GM12874 (cell line): ENCODE data around the gene ELMO3.
A peak's percentile ranks its signal among the peaks of the same experiment; 100 is the strongest.

Source experiments
- TF ChIP-seq, protein P1 (sequence below): IDR thresholded peaks from 2 replicates; pipeline ENCODE4 v1.5.1; 2011; ENCODE audit warnings: low read depth, mild to moderate bottlenecking, control low read depth, low read length, moderate library complexity; ENCODE audit not compliant: insufficient read depth

The ELMO3 gene

GRCh38 chr16:67166598-67167168 is 32.2 kb upstream of the ELMO3 start:
- TF ChIP-seq, protein P1, sequence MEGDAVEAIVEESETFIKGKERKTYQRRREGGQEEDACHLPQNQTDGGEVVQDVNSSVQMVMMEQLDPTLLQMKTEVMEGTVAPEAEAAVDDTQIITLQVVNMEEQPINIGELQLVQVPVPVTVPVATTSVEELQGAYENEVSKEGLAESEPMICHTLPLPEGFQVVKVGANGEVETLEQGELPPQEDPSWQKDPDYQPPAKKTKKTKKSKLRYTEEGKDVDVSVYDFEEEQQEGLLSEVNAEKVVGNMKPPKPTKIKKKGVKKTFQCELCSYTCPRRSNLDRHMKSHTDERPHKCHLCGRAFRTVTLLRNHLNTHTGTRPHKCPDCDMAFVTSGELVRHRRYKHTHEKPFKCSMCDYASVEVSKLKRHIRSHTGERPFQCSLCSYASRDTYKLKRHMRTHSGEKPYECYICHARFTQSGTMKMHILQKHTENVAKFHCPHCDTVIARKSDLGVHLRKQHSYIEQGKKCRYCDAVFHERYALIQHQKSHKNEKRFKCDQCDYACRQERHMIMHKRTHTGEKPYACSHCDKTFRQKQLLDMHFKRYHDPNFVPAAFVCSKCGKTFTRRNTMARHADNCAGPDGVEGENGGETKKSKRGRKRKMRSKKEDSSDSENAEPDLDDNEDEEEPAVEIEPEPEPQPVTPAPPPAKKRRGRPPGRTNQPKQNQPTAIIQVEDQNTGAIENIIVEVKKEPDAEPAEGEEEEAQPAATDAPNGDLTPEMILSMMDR, result 0 out of 2 replicates have a peak, but pooled peaks have one; percentile 4

DNA sequence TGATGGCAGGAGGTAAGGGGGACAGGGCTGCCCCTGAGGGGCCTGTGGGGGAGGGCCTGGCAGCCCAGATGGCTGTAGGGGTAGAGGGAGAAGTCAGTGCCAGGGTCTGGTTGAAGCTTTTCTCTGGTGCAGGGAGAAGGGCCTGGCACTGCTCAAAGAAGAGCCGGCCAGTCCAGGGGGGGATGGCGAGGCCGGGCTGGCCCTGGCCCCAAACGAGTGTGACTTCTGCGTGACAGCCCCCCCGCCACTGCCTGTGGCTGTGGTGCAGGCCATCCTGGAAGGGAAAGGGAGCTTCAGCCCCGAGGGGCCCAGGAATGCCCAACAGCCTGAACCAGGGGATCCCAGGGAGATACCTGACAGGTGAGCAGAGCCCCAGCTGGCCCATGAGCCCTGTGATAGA is 31.3 kb upstream of the ELMO3 start:
- TF ChIP-seq, protein P1, result no peak

DNA sequence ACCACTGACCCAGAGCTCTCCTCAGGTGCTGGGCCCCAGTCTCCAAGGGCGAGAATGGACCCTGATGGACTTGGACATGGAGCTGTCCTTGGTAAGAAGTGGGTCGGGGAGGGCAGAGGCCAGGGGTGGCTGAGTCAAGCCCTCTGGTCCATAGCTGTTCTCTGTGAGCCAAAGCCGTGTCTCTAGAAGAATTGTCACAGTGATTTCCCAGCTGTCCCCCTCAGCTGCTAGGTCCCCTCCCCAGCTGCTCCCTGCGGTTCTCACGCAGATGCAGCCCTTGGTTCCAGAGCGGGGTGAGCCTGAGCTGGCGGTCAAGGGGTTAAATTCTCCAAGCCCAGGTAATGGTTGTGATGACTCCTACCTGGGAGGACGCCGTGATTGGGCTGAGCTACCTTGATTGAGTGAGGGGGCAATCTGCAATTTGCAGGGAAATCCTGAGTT is 29.9 kb upstream of the ELMO3 start:
- TF ChIP-seq, protein P1, result no peak

DNA sequence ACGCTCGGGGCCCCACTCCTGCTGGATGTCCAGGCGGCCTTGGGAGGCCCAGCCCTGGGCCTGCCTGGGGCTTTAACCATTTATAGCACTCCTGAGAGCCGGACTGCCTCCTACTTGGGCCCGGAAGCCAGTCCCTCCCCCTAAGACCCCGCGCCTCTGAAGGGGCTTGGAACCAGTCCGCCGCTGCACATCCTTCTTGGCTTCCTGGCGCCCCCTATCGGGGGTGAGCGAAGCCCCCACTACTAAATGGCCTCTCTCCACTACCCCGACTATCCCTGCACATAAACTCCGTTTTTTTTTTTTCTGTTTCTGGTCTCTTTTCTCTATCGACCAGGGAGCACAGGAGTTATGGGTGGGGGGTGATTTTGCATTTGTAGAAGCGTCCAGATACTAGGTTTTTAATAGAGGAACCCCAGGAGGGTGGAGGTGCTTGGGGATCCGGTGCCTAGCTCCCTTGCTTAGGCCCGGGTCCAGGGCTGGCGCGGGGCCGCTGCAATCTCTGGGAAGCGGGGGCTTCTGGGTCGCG is 29.2 kb upstream of the ELMO3 start:
- TF ChIP-seq, protein P1, result peak; percentile 84

DNA sequence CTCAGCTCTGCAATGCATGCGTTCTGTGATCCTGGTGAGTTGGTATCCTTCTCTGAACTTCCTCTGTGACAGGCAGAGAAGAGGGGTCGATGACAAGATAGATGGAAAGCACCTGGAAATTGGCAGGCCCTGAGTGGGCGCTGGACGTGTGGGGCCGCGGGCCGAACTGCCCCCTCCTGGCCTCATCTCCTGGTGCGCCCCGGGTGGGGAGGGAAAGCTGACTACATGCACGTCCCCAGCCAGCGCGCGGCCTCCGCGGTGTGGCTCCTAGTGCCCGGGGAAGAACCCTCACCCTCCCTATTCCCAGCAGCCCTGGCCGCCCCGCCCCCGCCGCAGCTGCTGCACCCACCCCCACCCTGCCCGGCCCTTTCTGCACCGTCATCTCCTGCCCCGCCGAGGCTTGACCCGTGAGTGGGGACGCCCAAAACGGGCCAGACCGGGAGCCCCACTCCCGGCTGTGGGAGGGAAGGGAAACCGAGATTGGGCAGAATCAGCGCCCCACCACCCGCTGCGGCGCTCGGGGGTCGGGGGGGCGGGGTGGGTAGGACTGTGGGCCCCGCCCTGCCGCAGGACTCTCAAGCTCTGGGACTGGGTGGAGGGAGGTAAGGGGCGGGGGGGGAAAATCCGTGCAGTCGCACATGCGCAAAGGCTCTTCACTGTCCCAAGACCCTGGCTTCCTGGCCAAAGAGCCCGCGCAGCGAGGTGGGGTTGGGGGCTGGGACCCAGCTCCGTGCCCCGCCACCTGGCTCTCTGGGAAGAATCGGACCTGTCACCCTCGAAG is 28.6 kb upstream of the ELMO3 start, which contains the start of gene NOL3:
Gene NOL3 (plus strand): TSS at position 371 of the 781 bp plus-strand sequence.
- TF ChIP-seq, protein P1, result no peak

- TF ChIP-seq, protein P1, result no peak
Observed at GRCh38 chr16:67170949-67171649, 27.8 kb upstream of the ELMO3 start.

GRCh38 chr16:67173323-67173722 is 25.6 kb upstream of the ELMO3 start:
- TF ChIP-seq, protein P1, result no peak
